Pulmonary artery endothelial cell (primary cell): ENCODE measurements around the gene HBE1. TPM values are rescaled to one million over a fixed set of nuclear protein-coding genes. Genes with fewer than 3 reads are reported as not detected.
"Not testable (repeated sequence)": the region's sequence is repeated elsewhere in the genome, so short reads cannot be mapped to it uniquely, and the experiment has no call there.

ENCODE experiments used
- DNase-seq: peaks from one replicate; pipeline ENCODE4 v3.0.0-alpha.2; 2011; ENCODE audit warnings: low read depth, low spot score
- total RNA-seq: library from RNA; depleted of rRNA; stranded (reverse); fragments of >200 nt; gene quantifications from 2 replicates; pipeline ENCODE4 v1.2.3, GENCODE V29; 2014

HBE1 gene
- total RNA-seq: not detected in 2 replicates

GRCh38 chr11:5269715-5270147 lies at the start of gene HBE1:
TSS of gene HBE1 (minus strand) at chr11:5269945. CDS start at chr11:5269890, 55 bp downstream.
- DNase-seq: no peak

- no peak for DNase-seq
Observed at GRCh38 chr11:5317292-5317691, 47.5 kb upstream of the HBE1 start.

- DNase-seq: not testable (repeated sequence)
Observed at GRCh38 chr11:5313326-5314023, 43.7 kb upstream of the HBE1 start.

DNA sequence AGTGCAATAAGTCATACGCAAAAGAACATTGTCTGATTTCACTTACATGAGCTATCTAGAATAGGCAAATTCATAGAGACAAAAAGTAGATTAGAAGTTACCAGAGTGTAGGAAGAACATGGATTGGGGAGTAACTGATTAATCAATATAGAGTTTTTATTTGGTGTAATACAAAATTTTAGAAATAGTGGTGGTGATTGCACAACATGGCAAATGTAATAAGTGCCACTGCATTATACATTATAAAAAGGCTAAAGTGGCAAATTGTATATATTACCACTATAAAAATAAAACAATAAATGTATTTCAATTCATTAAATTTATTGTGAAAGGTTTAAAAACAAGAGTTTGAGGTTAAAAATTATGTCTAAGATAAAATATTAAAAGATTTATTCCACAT lies 40.7 kb upstream of the HBE1 start:
- DNase-seq: no peak

DNA sequence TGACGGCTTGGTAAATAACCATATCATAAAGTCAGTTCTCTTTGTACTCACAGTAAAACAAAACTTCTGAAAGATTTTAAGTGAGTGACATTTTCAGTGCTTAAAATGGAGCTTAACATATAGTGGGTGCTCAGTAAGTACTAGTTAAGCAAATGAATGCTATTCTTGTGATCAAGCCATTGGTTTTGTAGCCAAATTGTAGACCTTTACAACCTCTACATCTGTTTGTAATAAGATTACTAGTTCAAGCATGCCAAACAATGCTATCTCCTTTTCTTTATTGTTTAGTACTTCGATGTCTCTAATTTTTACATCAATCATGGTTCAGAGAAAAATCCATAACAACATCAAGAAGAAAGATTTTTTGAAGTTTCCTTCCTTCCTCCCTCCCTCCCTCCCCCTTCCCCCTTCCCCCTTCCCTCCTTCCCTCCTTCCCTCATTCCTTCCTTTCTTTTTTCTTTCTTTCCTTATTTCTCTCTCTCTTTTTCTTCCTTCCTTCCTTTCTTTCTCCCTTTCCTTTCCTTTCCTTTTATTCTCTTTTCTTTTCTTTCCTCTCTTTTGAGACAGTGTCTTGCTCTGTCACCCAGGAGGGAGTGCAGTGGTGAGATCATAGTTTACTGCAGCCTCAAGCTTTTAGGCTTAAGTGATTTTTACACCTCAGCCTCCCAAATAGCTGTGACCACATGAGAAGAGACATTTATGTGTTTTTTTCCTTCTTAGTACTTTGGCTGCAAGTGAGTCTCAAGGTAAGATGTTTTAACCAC lies 37.7 kb upstream of the HBE1 start:
- no peak for DNase-seq

DNA sequence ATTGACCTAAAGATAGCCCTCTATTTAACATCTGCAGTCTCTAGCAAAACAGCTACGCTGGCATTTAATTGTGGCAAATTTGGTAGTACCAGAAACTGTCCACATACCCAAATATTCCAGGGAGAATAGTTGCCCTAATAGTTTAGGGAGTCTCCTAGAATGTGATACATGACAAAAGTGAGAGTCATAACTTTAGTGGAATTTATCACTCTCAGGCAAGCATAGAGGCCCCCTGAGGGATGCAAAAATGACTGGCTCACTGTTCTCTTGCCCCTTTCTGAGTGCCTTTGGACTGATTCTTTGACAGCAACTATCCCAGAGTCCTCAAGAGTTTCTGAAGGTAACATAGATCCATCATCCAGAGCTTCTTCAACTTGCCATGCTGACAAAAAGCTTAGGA lies 34.3 kb upstream of the HBE1 start:
- DNase-seq: no peak

- DNase-seq: no peak
Observed at GRCh38 chr11:5303626-5304025, 33.9 kb upstream of the HBE1 start.

- DNase-seq: no peak
Observed at GRCh38 chr11:5301846-5302245, 32.1 kb upstream of the HBE1 start, which contains the start of gene OR51B4. TSS of gene OR51B4 (minus strand) at chr11:5301946. CDS start at chr11:5301946, 0 bp downstream.

DNA sequence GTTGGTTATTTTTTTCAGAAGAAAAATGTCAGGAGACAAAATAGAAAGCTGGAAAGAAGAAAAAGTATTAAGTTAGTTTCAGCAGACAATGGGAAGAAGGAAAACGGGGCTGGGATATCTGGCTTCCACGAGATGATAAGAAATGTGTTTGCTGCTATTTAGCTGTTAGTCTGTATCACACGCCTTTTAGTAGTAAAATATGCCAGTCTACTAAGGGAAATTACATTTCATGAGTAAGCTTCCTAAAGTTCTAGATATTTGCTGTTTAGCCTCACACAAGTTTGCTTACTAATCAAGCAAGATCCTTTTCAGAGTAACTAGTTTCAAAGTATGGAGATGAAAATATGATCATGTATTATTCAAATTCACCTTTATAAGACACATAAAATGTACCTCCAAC lies 30.5 kb upstream of the HBE1 start:
- DNase-seq: no peak

DNA sequence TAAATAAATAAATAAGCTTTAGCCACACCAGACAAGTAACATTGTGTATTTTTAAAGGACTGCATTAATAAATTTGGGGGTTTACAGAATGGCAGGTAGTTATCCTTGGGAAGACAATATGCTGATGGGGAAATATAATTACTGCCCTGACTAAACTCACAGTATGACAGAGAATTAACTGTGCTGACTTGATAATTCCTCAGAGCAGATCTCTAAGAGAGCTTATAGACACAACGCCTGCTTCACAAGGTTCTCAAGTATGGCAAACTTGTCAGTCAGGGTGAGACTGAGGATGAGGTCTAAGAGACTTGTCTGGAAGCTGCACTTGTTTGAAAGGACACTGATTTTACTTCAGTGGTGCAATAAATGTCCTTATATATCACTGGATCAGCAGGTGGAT lies 28.7 kb upstream of the HBE1 start:
- DNase-seq: no peak

DNA sequence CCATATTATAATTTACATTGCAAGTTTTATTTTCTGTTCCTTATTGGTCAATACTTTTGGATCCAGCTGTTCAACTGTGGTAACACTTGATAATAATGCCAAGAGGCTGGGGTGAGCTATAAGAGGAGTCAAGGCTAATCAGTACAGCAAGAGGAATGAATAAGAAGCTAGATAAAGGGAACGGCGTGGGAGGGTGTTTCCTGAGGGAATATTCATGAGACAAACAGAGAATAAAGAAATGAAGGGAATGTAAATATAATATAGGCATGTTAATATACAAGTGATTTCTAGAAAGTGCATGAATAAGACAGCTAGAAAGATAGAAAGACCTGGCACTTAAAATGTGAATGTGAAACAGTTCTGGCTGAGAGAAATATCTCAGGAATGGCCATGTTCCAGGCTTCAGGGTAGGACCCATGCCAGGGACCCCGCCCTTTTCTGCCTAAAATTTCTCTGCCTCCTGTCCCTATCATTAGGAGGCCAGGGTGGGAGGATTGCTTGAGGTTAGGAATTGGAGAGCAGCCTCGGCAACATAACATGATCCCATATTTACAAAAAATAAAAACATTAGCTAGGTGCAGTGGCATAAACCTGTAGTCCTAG lies 28.1 kb upstream of the HBE1 start:
- DNase-seq: no peak

GRCh38 chr11:5294342-5294995 lies 24.7 kb upstream of the HBE1 start:
- not testable (repeated sequence) for DNase-seq

DNA sequence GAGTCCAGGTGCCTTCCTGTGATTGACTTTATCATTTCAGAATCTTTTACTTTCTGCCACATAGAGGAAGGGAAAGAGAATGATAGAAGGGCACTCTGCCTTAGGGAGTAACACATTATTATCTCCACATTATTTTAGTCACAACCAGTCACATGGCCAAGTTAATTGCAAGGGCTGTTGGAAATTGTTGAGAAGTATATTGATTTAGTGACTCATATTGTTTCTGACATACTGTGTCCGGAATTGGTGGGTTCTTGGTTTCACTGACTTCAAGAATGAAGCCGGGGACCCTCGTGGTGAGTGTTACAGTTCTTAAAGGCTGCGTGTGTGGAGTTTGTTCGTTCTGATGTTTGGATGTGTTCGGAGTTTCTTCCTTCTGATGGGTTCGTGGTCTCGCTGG lies 23.3 kb upstream of the HBE1 start:
- DNase-seq: no peak

GRCh38 chr11:5291207-5291838 lies 21.6 kb upstream of the HBE1 start:
- DNase-seq: no peak

- DNase-seq: no peak
Observed at GRCh38 chr11:5290106-5290505, 20.4 kb upstream of the HBE1 start.

DNA sequence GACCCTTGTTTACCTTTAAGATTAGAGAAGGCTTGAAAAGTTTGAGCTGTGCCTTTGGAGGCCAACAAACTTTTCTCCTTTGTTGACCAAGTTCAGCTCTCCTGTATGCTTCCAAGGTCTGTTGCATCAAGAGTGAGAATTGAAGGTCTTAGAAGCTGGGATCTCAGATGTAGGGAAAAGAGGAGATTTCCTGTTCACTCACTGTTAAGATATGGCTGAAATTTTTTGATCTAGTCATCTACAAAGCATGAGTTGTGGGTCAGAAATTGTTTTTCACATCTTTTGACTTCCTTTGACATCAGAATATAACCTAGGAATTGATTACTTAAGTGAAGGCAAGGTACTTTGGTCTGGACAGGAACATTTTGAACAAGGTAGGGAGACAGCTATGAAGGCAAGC lies 20.0 kb upstream of the HBE1 start:
- no peak for DNase-seq

DNA sequence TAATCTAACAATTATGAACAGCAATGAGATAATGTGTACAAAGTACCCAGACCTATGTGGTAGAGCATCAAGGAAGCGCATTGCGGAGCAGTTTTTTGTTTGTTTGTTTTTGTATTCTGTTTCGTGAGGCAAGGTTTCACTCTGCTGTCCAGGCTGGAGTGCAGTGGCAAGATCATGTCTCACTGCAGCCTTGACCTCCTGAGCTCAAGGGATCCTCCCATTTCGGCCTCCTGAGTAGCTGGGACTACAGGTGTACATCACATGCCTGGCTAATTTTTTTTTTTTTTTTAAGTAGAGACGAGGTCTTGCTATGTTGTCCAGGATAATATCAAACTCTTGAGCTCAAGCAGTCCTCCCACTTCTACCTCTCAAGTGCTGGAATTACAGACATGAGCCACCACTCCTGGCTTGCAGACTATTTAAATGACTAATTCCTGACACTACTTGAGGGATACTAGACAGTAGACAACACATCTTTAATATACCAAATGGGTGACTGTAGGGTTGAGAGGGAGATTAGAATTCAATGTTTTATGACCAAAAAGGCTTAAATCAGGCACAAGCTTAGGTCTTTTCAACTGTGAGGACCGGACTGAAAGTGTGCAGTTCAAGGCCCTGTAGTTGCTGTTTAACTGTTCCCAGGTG lies 19.3 kb upstream of the HBE1 start:
- DNase-seq: no peak

- no peak for DNase-seq
Observed at GRCh38 chr11:5288108-5288905, 18.6 kb upstream of the HBE1 start.

DNA sequence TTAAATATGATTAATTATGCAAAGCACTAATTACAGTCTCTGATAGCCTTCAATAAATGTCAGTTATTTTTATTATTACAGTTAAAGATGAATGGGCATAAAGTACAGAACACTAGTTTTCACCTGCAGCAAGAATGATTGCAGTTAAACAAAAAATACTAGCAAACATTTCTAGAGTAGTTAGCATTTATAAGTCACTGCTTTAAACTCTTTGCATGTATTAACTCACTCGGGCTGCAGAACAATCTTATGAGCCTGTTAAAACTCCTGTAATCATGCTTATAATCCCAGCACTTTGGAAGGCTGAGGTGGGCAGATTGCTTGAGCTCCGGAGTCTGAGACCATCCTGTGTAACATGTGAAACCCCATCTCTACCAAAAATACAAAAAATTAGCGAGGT lies 17.2 kb upstream of the HBE1 start:
- no peak for DNase-seq

- DNase-seq: no peak
Observed at GRCh38 chr11:5286351-5286750, 16.6 kb upstream of the HBE1 start.
